Measurements from ENCODE around the gene CLK3.

The CLK3 gene

DNA sequence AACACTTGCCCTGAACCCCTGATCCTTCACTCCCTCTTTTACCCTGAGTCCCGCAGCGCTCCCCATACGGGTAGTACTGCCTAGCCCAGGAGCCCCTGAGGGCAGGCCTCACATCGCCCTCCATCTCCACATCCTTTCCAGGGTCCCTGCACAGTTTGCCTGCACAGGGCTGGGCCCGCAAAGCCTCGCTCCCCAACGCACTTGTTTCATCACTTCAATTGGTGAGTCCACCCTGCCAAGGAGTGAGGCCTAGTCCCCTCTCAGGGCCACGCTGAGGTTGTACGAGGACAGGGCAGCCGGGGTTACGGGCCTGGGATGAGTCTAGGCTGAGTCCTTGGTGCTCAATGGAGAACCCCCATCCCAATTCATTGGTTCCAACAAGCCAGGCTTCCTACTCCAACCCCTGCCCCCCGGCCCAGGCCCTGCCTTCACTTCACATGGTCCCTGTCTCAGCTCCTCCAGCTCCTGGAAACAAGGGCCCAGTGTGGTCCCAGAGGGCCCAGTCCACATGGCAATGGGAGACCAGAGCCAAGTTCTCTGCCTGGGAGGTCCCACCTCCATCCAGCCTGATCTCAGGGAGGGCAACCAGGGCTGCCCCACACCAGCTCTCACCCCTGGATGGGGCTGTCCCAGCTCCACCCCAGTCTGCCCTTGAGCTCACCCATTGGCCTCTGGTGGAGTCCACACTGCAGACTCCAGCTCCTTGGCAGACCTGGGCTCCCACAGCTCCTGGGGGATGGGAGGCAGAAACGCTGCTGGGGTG, 12.4 kb upstream of the CLK3 start:
- no peak for DNase-seq (ENCODE audit: low read depth in 3 of 3)

DNA sequence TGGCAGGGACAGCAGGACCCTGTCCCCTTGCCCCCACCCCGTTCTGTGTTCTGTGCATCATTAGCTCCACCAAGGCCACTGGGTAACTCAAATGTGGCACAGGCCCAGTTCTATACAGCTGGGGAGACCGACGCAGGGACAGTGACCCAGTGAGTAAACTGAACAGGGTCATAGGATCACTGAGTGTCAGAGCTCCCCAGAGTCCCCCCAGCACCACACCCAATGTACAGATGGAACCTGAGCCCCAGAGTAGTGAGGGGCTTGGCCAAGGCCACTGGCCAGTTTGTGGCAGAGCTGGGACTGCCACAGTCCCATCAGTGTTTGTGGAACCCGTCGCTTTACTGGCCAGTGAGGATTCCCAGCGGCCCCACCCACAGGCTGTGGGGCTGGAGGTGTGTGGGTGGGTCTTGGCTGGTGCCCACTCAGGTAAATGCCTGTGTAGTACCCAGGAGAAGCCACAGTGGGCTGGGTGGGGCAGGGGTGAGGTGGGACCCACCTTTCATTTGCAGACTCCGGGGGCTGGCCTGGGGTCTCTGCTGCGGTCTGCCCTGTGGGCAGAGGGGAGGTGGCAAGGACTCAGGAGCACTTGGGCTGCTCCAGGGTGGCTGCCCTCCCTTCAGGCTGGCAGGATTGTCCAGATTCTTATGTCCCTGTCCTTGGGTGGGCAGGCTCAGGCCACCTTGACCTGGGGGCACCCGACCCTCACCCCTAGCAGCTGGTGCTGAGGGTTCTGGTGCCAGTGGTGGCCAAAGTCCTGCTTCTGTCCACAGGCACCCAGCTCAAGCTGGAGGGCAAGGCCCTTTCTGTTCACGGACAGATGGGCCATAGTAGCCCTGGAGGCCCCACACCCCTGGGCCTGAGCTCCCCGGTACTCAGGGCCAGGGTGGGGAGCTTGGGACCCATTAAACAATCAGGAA, 11.6 kb upstream of the CLK3 start:
- no peak for DNase-seq (ENCODE audit: low read depth in 3 of 3)

DNA sequence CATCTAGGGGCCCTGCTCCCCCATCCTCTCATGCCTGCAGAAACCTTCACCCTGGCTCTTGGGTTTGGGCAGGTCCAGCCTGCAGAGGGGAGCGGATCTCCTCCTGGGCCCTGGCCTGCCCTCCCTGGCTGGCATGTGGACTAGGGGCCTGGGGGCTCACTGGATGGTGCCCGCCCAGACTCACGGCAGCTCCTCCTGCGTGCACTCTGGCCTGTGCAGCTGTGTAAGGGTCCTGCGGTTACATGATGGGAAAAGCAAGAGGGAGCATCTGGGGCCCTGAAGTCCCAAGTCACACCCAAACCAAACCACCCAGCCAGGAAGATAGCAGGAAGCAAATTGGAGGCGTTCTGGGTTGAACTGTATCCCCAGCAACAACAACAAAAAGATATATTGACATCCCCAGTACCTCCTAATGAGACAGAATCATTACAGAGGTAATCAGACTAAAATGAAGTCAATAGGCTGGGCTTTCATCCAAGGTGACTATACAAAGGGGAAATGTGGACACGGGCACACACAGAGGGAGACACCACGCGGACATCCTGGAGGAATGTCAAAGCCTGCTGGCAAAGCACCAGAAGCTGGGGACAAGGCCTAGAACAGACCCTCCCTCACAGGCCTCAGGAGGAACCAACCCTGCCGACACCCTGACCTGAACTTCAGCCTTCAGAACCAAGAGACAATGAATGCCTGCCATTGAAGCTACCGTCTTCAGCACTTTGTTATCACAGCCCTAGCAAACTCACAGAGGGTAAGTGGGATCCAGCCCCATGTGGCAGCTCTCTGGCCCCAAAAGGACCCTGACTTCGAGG, 10.4 kb upstream of the CLK3 start:
- DNase-seq (ENCODE audit: low read depth in 3 of 3): no peak

DNA sequence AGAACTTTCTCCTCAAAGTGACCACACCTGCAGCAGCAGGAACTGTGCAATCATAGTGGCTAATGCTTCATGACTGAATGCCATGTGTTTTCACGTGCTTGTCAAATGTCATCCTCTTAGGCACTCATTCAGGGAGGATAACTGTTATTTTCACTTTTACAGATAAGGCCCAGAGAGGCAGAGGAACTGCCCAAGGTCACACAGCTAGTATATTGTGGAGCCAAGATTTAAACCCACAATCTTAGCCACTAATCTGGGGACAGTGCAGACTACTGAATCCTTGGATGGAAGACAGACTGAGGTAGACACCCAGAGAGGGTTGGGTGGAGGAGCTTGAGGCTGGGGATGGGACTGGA, 9.9 kb upstream of the CLK3 start:
- DNase-seq (ENCODE audit: low read depth in 3 of 3): no peak

DNA sequence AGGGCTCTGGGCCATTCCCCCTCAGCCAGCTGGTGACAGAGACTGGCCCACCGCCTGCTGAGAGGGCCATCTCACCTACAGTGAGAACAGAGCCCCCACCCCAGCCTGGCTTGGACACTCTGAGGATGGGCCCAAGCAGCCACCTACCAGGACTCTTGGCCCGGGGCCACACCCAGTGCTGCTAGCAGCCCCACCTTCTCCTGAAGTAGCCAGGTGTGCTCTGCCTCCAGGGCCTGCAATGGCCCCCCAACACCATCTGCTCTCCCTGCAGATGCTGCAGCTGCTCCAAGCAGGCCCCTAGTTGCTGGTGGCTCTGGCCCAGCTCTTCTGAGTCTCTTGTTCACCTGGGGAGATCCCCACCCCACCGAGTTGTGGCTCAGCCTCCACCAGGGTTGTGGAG, 6.8 kb upstream of the CLK3 start:
- DNase-seq (ENCODE audit: low read depth in 3 of 3): no peak

DNA sequence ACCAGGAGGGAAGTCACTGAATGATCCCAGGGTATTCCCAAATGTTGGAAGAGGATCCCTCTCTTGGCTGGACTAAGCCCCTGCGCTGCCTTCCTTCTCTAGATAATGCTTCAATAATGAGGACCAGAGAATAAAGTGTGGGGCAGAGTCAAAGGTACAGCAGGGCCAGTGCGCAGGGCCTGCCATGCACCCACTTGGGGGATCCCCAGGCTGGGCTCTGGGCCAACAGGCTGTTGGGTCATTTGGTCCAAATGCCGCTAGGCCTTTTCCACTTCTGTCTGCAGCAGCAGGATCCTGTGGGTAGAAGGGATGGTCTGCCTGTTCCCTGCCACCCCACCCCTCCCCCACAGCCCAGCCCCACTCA, 5.7 kb upstream of the CLK3 start:
- DNase-seq (ENCODE audit: low read depth in 3 of 3): no peak

DNA sequence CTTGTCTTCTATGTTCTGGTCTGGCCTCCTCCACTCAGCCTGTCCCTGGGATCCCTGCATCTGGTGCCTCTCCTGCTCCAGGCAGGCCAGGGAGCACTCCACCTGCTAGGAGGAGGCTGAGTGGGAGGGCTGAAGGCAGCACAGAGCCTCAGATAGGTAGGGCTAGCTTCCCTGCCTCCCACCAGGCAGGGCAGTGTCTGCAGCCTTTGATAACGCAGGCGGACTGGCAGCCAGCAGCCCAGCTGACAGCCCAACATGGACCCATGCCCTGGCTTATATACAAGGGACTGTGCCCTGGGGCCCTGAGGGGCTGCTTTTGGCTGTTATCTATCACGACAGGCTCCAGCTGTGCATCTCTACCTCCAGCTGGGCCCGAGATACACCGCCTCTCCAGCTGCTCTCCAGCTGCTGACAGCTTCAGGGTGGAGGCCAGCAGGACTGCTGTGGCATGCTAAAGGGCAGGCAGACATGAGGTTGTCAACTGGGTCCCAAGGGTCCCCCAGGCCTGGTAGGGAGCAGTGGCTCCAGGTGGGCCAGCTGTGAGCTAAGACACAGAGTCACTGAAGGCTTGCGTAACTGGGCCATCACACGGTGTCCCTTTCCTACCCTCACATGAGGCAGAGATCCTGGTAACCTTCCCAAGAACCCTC, 5.2 kb upstream of the CLK3 start:
- DNase-seq (ENCODE audit: low read depth in 3 of 3): no peak

DNA sequence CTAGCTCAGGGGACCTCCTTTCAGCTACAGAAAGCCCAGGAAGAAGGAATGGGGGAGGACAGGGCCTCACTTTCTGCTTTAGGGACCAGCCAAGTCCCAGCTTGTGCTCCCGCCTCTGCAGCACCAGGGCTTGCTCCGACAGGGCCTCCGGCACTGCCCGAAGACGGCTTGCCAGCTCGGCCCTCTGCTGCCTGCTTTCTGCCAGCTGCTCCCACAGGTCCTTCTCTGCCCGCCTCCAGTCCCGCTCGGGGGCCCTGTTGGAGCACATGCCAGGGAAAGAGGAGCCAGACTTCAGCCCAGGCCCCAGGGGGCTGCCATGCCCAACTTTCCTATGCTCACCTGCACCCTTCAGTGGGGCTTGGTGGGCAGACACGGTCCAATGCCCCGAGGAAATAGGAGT, 4.3 kb upstream of the CLK3 start:
- DNase-seq (ENCODE audit: low read depth in 3 of 3): no peak

DNA sequence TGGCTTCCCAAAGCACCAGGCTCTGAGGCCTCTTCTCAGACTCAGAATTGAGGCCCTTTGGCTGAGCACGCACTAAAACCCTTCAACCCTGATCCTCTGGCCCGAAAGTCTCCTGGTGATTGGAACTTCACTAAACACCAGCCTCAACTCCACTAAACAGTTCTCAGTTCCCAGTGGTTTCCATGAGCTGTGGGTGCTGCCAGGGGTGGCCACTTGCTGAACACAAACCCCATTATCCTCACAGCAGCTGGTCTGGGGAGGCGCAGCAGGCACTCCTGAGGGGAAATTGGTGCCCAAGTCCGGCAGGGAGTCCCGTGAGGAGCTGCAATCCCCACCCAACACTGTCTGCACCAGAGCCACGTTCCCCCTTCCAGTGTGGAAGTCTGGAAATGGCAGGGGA, 3.8 kb upstream of the CLK3 start:
- DNase-seq (ENCODE audit: low read depth in 3 of 3): no peak

DNA sequence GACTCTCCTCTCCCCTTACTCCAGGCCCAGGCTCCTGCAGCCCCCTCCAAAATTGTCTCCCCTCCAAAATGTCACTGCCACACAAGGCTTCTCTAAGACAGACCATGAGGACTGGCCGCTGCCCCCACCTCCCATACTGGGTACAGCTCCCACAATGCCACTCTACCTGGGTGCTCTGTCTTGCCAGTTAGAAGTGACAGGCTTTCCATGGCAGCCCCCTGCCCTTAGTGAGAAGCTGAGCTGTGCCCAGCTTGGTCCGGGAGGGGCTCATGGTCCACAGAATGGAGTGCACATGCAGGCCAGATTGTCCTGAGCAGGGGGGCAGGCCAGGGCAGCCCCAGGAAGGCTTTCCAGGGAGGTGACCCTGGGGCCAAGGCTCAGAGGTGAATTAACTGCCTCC, 3.0 kb upstream of the CLK3 start:
- no peak for DNase-seq (ENCODE audit: low read depth in 3 of 3)

DNA sequence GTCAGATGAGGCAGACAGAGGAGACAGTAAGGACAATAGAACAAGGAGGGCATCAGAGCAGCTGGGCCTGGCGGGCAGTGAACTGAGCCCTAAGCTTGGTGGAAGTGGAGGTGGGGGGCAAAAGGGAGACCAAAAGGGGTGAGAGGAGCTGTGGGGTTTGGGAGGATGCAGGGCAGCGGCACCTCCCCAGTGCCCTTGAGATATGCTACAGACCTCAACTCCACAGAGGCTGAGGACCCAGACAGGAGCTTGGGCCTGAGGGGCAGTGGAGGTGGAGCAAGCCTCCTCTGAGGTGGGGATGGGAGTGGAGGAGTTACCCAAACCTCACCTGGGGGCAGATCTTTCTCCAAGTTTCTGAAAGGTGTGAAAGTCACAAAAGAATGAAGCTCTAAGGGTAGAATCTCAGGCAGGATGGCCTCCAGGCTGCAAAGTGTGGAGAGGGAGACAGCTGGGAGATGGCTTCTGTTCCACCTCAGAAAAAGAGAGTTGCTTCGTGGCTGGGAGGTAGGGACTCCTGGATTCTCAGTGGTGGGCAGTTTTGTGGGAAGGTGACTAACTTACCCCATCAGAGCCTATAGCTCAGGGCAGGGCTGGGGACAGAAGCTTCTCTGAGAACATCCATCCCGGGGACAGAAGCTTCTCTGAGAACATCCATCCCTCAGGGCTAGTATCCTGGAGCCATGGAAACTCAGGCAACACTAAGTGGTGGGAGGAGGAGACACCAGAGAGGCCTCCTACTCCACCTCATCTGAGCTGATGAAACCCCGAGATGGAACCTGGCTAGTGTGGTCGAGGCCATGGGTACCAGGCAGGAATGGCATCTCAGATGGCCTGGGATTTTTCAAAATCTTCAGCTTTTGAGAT, 2.3 kb upstream of the CLK3 start:
- DNase-seq (ENCODE audit: low read depth in 3 of 3): no peak

DNA sequence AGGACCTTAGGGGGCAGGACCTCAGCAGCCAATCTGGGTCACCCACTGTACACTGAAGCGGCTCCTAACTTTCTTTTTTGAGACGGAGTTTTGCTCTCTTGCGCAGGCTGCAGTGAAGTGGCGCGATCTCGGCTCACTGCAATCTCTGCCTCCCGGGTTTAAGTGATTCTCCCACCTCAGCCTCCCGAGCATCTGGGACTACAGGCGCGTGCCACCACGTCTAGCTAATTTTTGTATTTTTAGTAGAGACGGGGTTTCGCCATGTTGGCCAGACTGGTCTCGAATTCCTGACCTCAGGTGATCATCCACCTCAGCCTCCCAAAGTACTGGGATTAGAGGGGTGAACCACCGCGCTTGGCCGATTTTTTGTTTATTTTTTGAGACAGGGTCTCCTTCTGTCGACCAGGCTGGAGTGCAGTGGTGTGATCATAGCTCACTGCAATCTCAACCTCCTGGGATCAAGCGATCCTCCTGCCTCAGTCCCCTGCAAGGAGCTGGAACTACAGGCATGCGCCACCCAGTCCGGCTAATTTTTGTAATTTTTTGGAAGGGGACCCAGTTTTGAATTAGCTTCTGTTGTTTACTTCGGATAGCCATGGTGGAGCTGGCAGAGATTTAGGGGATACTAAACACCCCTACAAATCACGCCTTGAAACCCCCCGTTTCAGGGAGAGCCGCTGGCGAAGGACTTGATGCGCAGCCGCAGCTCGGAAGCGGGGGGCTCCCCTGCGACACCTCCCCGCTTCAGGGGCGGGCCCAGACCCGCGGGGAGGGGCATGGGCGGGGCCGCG, 1.5 kb upstream of the CLK3 start:
- DNase-seq (ENCODE audit: low read depth in 3 of 3): no peak

DNA sequence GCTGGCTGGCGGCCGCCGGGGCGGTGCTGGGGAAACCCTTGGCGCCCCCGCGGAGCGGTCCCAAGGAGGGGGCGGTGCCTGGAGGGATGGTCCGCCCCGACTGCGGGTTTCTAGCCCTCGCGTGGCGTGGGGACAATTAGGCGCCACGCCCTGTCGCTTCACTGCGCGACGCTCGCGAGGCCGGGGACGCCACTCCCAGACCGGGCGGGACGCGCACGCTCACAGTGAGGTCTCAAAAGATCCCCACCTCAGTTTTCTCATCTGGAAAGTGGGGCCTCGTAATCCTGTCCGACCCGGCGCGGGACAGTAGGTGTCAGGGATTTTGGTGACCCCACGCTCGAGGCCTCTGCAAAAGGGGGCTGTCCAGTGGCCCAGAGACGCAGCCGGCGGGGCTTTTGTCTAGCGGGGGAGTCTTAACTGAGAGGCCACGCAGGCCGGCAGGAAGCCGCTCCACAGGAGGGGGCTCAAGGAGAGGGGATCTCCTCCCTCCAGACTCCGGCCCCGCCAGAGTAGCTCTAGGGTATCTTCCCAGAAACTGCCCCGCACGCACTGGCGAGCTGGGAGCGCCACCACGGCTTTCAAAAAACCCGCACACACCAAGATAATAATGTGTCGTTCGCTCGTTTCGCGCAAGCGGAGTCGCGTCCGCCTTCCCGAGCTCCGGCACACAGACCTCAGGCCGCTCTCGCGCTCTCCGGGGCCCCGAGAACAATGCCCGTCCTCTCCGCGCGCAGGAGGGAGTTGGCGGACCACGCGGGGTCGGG, 710 bp upstream of the CLK3 start:
- DNase-seq (ENCODE audit: low read depth in 3 of 3): peak; percentile 76 to 86 (median 84)

DNA sequence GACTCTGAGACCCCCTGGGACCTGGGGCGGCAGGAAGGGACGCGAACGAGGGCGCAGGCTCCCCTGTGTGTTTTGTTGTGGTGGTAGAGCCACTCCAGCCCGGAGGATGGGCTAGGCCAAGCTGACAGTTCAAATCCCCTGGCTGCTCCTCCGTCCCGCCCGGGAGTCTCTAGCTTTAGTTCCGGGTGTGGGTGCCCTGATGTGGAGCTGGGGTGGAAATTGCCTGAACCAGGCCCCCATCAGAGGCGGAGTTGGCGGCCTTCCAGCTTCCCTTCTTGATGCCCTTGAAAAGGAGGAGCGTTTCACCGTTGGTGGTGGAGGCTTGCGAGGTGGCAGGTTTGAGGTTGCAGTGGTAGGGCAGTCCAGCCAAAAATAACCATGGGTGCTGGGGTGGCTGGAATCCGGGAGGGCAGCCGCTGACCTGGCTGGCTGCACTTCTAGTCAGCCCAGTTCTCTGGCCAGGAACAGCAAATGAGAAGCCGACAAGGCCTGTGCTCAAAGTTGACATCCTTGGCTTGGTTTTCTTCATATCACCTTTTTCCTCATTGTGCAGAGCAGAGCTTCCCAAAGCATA, 817 bp downstream of the CLK3 start:
- peak in 2 of 3 experiments; percentile 31 to 61 for DNase-seq (ENCODE audit: low read depth in 3 of 3)

DNA sequence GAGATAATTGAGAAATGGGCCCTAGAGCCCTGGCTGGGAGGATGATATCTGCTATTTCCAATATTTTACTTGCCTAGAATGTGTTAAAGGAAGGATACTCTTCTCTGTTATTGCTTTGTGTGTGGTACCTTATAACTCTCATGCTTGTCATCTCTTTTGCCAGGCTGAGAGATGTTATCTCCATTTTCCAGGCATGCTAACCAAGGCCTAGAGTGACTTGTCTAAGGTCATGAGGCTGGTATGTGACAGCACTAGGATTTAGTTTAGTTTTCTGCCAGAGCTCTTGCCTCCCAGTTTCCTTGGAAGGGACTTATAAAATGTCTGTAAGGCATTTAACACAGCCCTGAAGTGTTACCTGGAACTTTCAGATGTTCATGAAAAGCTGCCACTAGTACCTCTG, 1.4 kb downstream of the CLK3 start:
- DNase-seq (ENCODE audit: low read depth in 3 of 3): no peak

DNA sequence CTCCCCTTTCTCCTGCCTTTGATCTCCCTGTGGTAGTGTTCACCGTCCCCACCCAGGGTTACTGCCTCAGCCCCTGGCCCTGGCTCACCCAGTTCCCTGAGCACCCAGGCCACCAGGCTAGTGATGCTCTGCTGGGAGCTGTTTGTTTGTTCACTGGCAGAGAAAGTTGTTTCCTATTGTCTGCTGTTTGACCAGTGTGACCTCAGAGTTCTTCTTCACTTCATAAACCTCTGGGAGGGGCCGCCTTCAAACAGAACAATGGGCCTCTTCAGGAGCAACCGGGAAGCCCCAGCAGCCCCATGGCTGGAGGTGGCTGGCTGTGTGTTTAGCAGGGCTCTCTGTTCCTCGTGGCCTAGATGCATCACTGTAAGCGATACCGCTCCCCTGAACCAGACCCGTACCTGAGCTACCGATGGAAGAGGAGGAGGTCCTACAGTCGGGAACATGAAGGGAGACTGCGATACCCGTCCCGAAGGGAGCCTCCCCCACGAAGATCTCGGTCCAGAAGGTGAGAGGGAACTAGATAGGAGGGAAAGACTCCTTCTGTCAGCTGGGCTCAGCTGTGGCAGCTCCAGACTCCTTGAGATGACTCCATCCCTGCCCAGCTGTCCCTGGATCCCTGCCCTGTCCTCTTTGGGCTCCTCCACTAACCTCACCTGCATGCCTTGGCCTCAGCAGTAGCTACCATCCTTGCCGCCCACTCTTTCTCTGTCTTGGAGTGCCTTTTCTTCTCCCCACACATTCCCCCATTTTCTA, 3.4 kb downstream of the CLK3 start:
- DNase-seq (ENCODE audit: low read depth in 3 of 3): no peak

DNA sequence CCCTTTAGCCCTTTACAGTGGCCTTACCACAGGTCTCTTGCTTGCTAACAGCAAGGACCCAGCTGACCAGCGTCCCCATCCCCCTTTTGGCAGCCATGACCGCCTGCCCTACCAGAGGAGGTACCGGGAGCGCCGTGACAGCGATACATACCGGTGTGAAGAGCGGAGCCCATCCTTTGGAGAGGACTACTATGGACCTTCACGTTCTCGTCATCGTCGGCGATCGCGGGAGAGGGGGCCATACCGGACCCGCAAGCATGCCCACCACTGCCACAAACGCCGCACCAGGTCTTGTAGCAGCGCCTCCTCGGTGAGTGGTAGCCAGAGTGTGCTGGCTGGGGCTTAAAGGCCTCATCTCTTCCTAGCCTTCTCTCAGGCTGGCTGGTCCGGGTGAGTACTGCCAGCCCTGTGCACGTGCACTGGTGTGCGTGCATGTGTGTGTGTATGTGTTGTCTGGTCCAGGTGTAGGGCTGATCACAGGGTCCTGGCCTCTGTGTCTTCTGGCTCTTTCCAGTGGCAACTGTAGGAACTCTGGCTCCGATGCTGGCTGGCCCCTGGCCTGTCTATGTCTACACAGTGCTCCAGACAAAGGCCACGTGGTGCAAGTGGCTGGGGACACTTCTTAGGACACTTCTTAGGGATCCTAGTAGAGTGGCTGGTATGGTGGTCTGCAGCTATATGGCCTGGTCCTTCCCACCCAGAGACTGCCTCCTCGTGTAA, 4.4 kb downstream of the CLK3 start:
- no peak for DNase-seq (ENCODE audit: low read depth in 3 of 3)
